A549 (cell line): ENCODE data around the gene SLC16A3. TPM values are rescaled to one million over a fixed set of nuclear protein-coding genes. Genes with fewer than 3 reads are reported as not detected.

Experiments
- ATAC-seq, 2 experiments: fragments of 200-7000 bp in 1 of 2; fragments of >200 bp in 1 of 2; cut with Nextera tagmentation in 1 of 2; cut with Tn5 transposase in 1 of 2; 3 replicates each; pipeline versions ENCODE4 v1.8.0 to v1.9.1; 2018 to 2020; ENCODE audit warnings: mild to moderate bottlenecking in 1 of 2, moderate library complexity in 1 of 2
- CTCF ChIA-PET: fragments of 300-600 bp; sonication (Branson Sonifier 250); formaldehyde crosslinking; extraction: SDS; loops from one replicate; lab custom pipeline; 2021; ENCODE audit warnings: antibody characterized with exemption, inconsistent platforms; lab: Yijun Ruan, JAX
- POLR2A ChIA-PET: fragments of 350-600 bp; formaldehyde crosslinking; extraction: SDS; loops from one replicate; lab custom pipeline; 2021; ENCODE audit warnings: antibody characterized with exemption, inconsistent platforms; lab: Yijun Ruan, JAX
- DNase-seq, 2 experiments: peaks; one replicate each; pipeline versions ENCODE4 v3.0.0 to v3.0.0-alpha.2; 2011 to 2016; ENCODE audit warnings: low read depth in 1 of 2, low spot score in 1 of 2
- FAIRE-seq: peaks from 2 replicates; lab custom pipeline; 2011; peaks lifted over from hg19 to GRCh38; lab: Jason Lieb, UNC
- H3K27ac ChIP-seq, 2 experiments: fragments of >200 bp; sonication (Bioruptor Twin); formaldehyde crosslinking; 3 replicates each; pipeline ENCODE4 v1.5.1; 2016 to 2017
- H3K4me1 ChIP-seq: fragments of >200 bp; sonication (Bioruptor Twin); formaldehyde crosslinking; 3 replicates; pipeline ENCODE4 v1.6.1; 2016
- H3K4me2 ChIP-seq: fragments of >200 bp; sonication (Bioruptor Twin); formaldehyde crosslinking; 3 replicates; pipeline ENCODE4 v1.6.1; 2016
- H3K4me3 ChIP-seq: fragments of >200 bp; sonication (Bioruptor Twin); formaldehyde crosslinking; 3 replicates; pipeline ENCODE4 v1.5.1; 2016
- H3K9me3 ChIP-seq: fragments of >200 bp; sonication (Bioruptor Twin); formaldehyde crosslinking; 3 replicates; pipeline ENCODE4 v1.6.1; 2016
- BHLHE40 ChIP-seq: IDR thresholded peaks from 2 replicates; pipeline ENCODE4 v1.6.1; 2012; ENCODE audit warnings: low read depth, low read length, inconsistent platforms
- CBX8 ChIP-seq: fragments of 200-600 bp; sonication (generic); IDR thresholded peaks from 2 replicates; pipeline ENCODE4 v1.6.1; 2016
- CEBPB ChIP-seq, 2 experiments: fragments of >200 bp in 1 of 2; sonication (Bioruptor Twin) in 1 of 2; formaldehyde crosslinking in 1 of 2; IDR thresholded peaks; 2 replicates each; pipeline ENCODE4 v1.6.1; 2012 to 2016
- E2F6 ChIP-seq: IDR thresholded peaks from 2 replicates; pipeline ENCODE4 v1.6.1; 2012; ENCODE audit warnings: low read depth, borderline replicate concordance
- ELK1 ChIP-seq: fragments of 150-350 bp; IDR thresholded peaks from 2 replicates; pipeline ENCODE4 v1.6.1; 2014; ENCODE audit warnings: low read depth, mild to moderate bottlenecking, low read length
- EP300 ChIP-seq, 2 experiments: fragments of >200 bp; sonication (Bioruptor Twin); formaldehyde crosslinking; IDR thresholded peaks; 2 replicates in 1 of 2; 3 replicates in 1 of 2; pipeline ENCODE4 v1.6.1; 2016 to 2017
- FOSB ChIP-seq: fragments of 250-450 bp; sonication (Bioruptor Pico); IDR thresholded peaks from 2 replicates; pipeline ENCODE4 v1.5.0; 2020; ENCODE audit warnings: mild to moderate bottlenecking, moderate library complexity
- FOXS1 ChIP-seq: fragments of 250-450 bp; sonication (Bioruptor Pico); IDR thresholded peaks from 2 replicates; pipeline ENCODE4 v1.5.0; 2020; ENCODE audit warnings: mild to moderate bottlenecking, moderate library complexity
- HMGXB4 ChIP-seq: fragments of 250-450 bp; sonication (Bioruptor Pico); IDR thresholded peaks from 2 replicates; pipeline ENCODE4 v1.5.0; 2021; ENCODE audit warnings: mild to moderate bottlenecking, moderate library complexity, borderline replicate concordance
- HOXA7 ChIP-seq: fragments of 250-450 bp; sonication (Bioruptor Pico); IDR thresholded peaks from 2 replicates; pipeline ENCODE4 v1.5.0; 2020; ENCODE audit warnings: mild to moderate bottlenecking, moderate library complexity
- HOXB13 ChIP-seq: fragments of 250-450 bp; sonication (Bioruptor Pico); IDR thresholded peaks from 2 replicates; pipeline ENCODE4 v1.5.0; 2020; ENCODE audit warnings: low read depth, mild to moderate bottlenecking, moderate library complexity
- KDM1A ChIP-seq: fragments of 200-600 bp; sonication (generic); IDR thresholded peaks from 2 replicates; pipeline ENCODE4 v1.6.1; 2016; ENCODE audit warnings: low read depth, mild to moderate bottlenecking
- MAZ ChIP-seq: fragments of 150-350 bp; IDR thresholded peaks from 2 replicates; pipeline ENCODE4 v1.6.1; 2014; ENCODE audit warnings: antibody characterized with exemption, low read depth, low read length, borderline replicate concordance
- NFE2L2 ChIP-seq: fragments of 150-350 bp; conservative IDR thresholded peaks from 2 replicates; pipeline ENCODE4 v1.6.1; 2014; ENCODE audit warnings: low read length
- RNF2 ChIP-seq: fragments of 200-600 bp; sonication (generic); IDR thresholded peaks from 2 replicates; pipeline ENCODE4 v1.6.1; 2016; ENCODE audit warnings: low read depth, mild to moderate bottlenecking, antibody characterized with exemption, moderate library complexity, borderline replicate concordance
- SREBF2 ChIP-seq: fragments of 450-650 bp; IDR thresholded peaks from 2 replicates; pipeline ENCODE4 v1.6.1; 2014; ENCODE audit warnings: mild to moderate bottlenecking, moderate library complexity
- TP53 ChIP-seq: fragments of 250-450 bp; sonication (Bioruptor Pico); IDR thresholded peaks from 2 replicates; pipeline ENCODE4 v1.5.0; 2021; ENCODE audit warnings: mild to moderate bottlenecking, moderate library complexity
- ZNF302 ChIP-seq: fragments of 250-450 bp; sonication (Bioruptor Pico); IDR thresholded peaks from 2 replicates; pipeline ENCODE4 v1.9.0; 2021; ENCODE audit warnings: inconsistent platforms, mild to moderate bottlenecking, moderate library complexity
- ZSCAN20 ChIP-seq: fragments of 250-450 bp; sonication (Bioruptor Pico); IDR thresholded peaks from 2 replicates; pipeline ENCODE4 v1.8.0; 2022; ENCODE audit warnings: mild to moderate bottlenecking, moderate library complexity
- WGBS: methylation state at CpG from one replicate; pipeline ENCODE4 v1.1.6; 2017; ENCODE audit errors: missing lambda C conversion rate; 5-methylcytosine and 5-hydroxymethylcytosine counted together
- polyA plus RNA-seq, 4 experiments: library from polyadenylated mRNA; depleted of rRNA in 3 of 4; stranded (reverse); fragments of >200 nt; fragmentation: RNase III in 1 of 4; extraction: RNeasy Plus Mini Kit Qiagen cat#74134 plus additional on column Dnase treatment in 1 of 4; gene quantifications; 2 replicates in 3 of 4; 3 replicates in 1 of 4; pipeline ENCODE4 v1.2.3, GENCODE V29; 2011 to 2017

The SLC16A3 gene
- polyA plus RNA-seq, 2 of the 4 experiments (the other 2 are of a cell fraction): 28.6 to 90.9 TPM

- FAIRE-seq: no peak
- H3K4me3 ChIP-seq: no peak overlapping the region
- WGBS: 86% methylated on average over 13 of the region's 16 CpGs
- H3K27ac ChIP-seq: peak overlapping the region in 1 of 2 experiments; percentile 56; a peak in 3 of 6 replicates
- H3K4me2 ChIP-seq: no peak overlapping the region
- peaks cover 14% of the 10 kb centered on the region for H3K4me1 ChIP-seq
- TF ChIP-seq ZSCAN20 (CRISPR knock-in tag) (no peak), BHLHE40 (no peak)
- TF ChIP-seq, all 56 proteins: peak for 0
- POLR2A ChIA-PET: no interaction called here
- H3K9me3 ChIP-seq: no peaks in the 10 kb centered on the region
- CTCF ChIA-PET: interaction anchor here (1.0 to 3.0 kb wide), 6 partner anchors 9 to 197 kb away, joined by 3 to 23 read pairs (median 3); no protein-coding TSS in a partner anchor
- DNase-seq (no peak), ATAC-seq (no peak)
These were observed 1.8 kb upstream of the SLC16A3 start for GRCh38 chr17:82226809-82227628.

- ATAC-seq: no peak
- TF ChIP-seq ELK1 (no peak), RNF2 (no peak), SREBF2 (no peak), EP300 (IDR thresholded peaks at IDR 0.05) (no peak), ZNF302 (CRISPR knock-in tag) (no peak), CBX8 (no peak), E2F6 (no peak), KDM1A (no peak), HOXA7 (CRISPR knock-in tag) (no peak)
- POLR2A ChIA-PET: no interaction called here
- CTCF ChIA-PET: interaction anchor here (1.0 to 2.1 kb wide), 3 partner anchors 8 to 197 kb away, joined by 3 to 23 read pairs (median 4); no protein-coding TSS in a partner anchor
- Histone ChIP-seq H3K4me2 (no peak overlapping the region), H3K27ac (peak overlapping the region in 1 of 2 experiments; percentile 95; a peak in 3 of 6 replicates), H3K4me1 (peaks cover 22% of the 10 kb centered on the region), H3K4me3 (no peak overlapping the region), H3K9me3 (no peaks in the 10 kb centered on the region)
- FAIRE-seq: no peak
- DNase-seq: no peak
- WGBS: 89% methylated on average over 14 of the region's 18 CpGs
These were observed 1.1 kb upstream of the SLC16A3 start for GRCh38 chr17:82227629-82228277.

- H3K4me1 ChIP-seq: peaks cover 28% of the 10 kb centered on the region
- no peak for FAIRE-seq
These were observed 482 bp upstream of the SLC16A3 start for GRCh38 chr17:82228278-82228841.

More at GRCh38 chr17:82228278-82228841, 482 bp upstream of the SLC16A3 start:
- Histone ChIP-seq H3K4me2 (peak overlapping the region; percentile 96), H3K9me3 (no peaks in the 10 kb centered on the region), H3K4me3 (peak overlapping the region; percentile 65), H3K27ac (peak overlapping the region; percentile 95 to 99)
- ChIA-PET POLR2A (interaction anchor here (1.1 to 1.6 kb wide), 4 partner anchors 9 to 22 kb away, joined by 3 to 8 read pairs (median 4); no protein-coding TSS in a partner anchor), CTCF (interaction anchor here (1.0 to 3.4 kb wide), 6 partner anchors 9 to 23 kb away, joined by 3 to 24 read pairs (median 4); no protein-coding TSS in a partner anchor)
- DNase-seq: no peak
- ATAC-seq: no peak
- WGBS: 88% methylated on average over 55 of the region's 63 CpGs
- no peak for TF ChIP-seq MAZ
- no peak for TF ChIP-seq HMGXB4 (CRISPR knock-in tag)
- TF ChIP-seq FOSB (CRISPR knock-in tag): no peak
- TF ChIP-seq ELK1: no peak
- TF ChIP-seq BHLHE40: no peak
- TF ChIP-seq FOXS1 (CRISPR knock-in tag): no peak
- no peak for TF ChIP-seq TP53 (CRISPR knock-in tag)
- TF ChIP-seq CBX8: no peak
- no peak for TF ChIP-seq KDM1A
- no peak for TF ChIP-seq NFE2L2
- no peak for TF ChIP-seq HOXB13 (CRISPR knock-in tag)
- no peak for TF ChIP-seq ZNF302 (CRISPR knock-in tag)
- TF ChIP-seq CEBPB (IDR thresholded peaks at IDR 0.05): no peak
